Measurements from ENCODE around the gene EN1. TPM values are rescaled to one million over a fixed set of nuclear protein-coding genes. Genes with fewer than 3 reads are reported as not detected.

EN1 gene
- total RNA-seq, 4 donors from 2014 or later = 0.13 to 0.23 TPM; not detected in 2

- Histone ChIP-seq H3K4me3 (no peak overlapping the region), H3K36me3 (no peaks in the 10 kb centered on the region), H3K9me3 (no peaks in the 10 kb centered on the region), H3K4me1 (peaks cover 0 to 67% (median 25%) of the 10 kb centered on the region in 3 donors), H3K27ac (no peak overlapping the region), H3K27me3 (peaks cover 100% of the 10 kb centered on the region)
- ATAC-seq = no peak
- 3 to 5% methylated on average over 6 to 17 of the region's 17 CpGs for WGBS, 2 donors (ENCODE audit: low coverage in 1 of 2)
- TF ChIP-seq EP300 (IDR thresholded peaks at IDR 0.05) = no peak
- no peak for TF ChIP-seq CTCF (IDR thresholded peaks at IDR 0.05)
- no peak for TF ChIP-seq POLR2AphosphoS5 (IDR thresholded peaks at IDR 0.05)
- no peak for TF ChIP-seq POLR2A (IDR thresholded peaks at IDR 0.05)
Observed at GRCh38 chr2:118851650-118852049, 4.2 kb upstream of the EN1 start.

GRCh38 chr2:118850901-118851415 lies 3.5 kb upstream of the EN1 start:
- TF ChIP-seq POLR2A (IDR thresholded peaks at IDR 0.05) (no peak), CTCF (IDR thresholded peaks at IDR 0.05) (no peak), EP300 (IDR thresholded peaks at IDR 0.05) (no peak), POLR2AphosphoS5 (IDR thresholded peaks at IDR 0.05) (no peak)
- WGBS, 2 donors (ENCODE audit: low coverage in 1 of 2) = 1 to 6% methylated on average over 9 of the region's 9 CpGs

GRCh38 chr2:118850168-118850900 lies 2.9 kb upstream of the EN1 start:
- Histone ChIP-seq H3K4me3 (no peak overlapping the region), H3K4me1 (peaks cover 0 to 68% (median 18%) of the 10 kb centered on the region in 3 donors), H3K27me3 (peaks cover 100% of the 10 kb centered on the region), H3K27ac (no peak overlapping the region), H3K9me3 (no peaks in the 10 kb centered on the region), H3K36me3 (no peaks in the 10 kb centered on the region)
- no peak for ATAC-seq
- 5 to 7% methylated on average over 8 to 10 of the region's 32 CpGs for WGBS, 2 donors (ENCODE audit: low coverage in 1 of 2)
- TF ChIP-seq POLR2A (IDR thresholded peaks at IDR 0.05) = no peak
- TF ChIP-seq CTCF (IDR thresholded peaks at IDR 0.05) = no peak
- TF ChIP-seq EP300 (IDR thresholded peaks at IDR 0.05) = no peak
- no peak for TF ChIP-seq POLR2AphosphoS5 (IDR thresholded peaks at IDR 0.05)

More at GRCh38 chr2:118850901-118851415, 3.5 kb upstream of the EN1 start:
- Histone ChIP-seq H3K27me3 (peaks cover 100% of the 10 kb centered on the region), H3K9me3 (no peaks in the 10 kb centered on the region), H3K36me3 (no peaks in the 10 kb centered on the region), H3K4me1 (peaks cover 0 to 68% (median 24%) of the 10 kb centered on the region in 3 donors), H3K27ac (no peak overlapping the region), H3K4me3 (no peak overlapping the region)
- ATAC-seq = no peak

GRCh38 chr2:118849226-118850167 lies 2.0 kb upstream of the EN1 start:
- Histone ChIP-seq H3K4me3 (no peak overlapping the region), H3K9me3 (no peaks in the 10 kb centered on the region), H3K4me1 (peaks cover 0 to 68% (median 14%) of the 10 kb centered on the region in 3 donors), H3K36me3 (no peaks in the 10 kb centered on the region), H3K27ac (no peak overlapping the region), H3K27me3 (peaks cover 100% of the 10 kb centered on the region)
- TF ChIP-seq POLR2A (IDR thresholded peaks at IDR 0.05) (no peak), EP300 (IDR thresholded peaks at IDR 0.05) (no peak), CTCF (IDR thresholded peaks at IDR 0.05) (no peak), POLR2AphosphoS5 (IDR thresholded peaks at IDR 0.05) (no peak)
- ATAC-seq = no peak
- 4 to 6% methylated on average over 23 to 27 of the region's 52 CpGs for WGBS, 2 donors (ENCODE audit: low coverage in 1 of 2)

Measured in gastroesophageal sphincter (tissue), 4 donors.